ENCODE results near the gene UBE2N. TPM values are rescaled to one million over a fixed set of nuclear protein-coding genes. Genes with fewer than 3 reads are reported as not detected.
"Not testable (repeated sequence)": the region's sequence is repeated elsewhere in the genome, so short reads cannot be mapped to it uniquely, and the experiment has no call there.

UBE2N gene
- total RNA-seq, 1 experiment from 2014 or later: 82.1 TPM

GRCh38 chr12:93402333-93403311, 39.1 kb downstream of the UBE2N start:
- H3F3A ChIP-seq (ENCODE audit: insufficient read depth, low read depth): peaks cover 42% of the 10 kb centered on the region
- no peaks in the 10 kb centered on the region for H3K27me3 ChIP-seq (ENCODE audit: insufficient read depth, low read depth)
- H3K27ac ChIP-seq: no peak overlapping the region
- no peak for DNase-seq
- POLR2A ChIA-PET (ENCODE audit: unreplicated experiment): interaction anchor here (0.6 kb wide), 1 partner anchor 9 kb away, joined by 4 read pairs; no protein-coding TSS in a partner anchor
- no peaks in the 10 kb centered on the region for H3K9me2 ChIP-seq (ENCODE audit: insufficient read depth)
- intact Hi-C loops (cut with micrococcal nuclease; ENCODE audit: unreplicated experiment): no loop called here
- H3K4me2 ChIP-seq: no peak overlapping the region
- H3K4me3 ChIP-seq: no peak overlapping the region
- no peaks in the 10 kb centered on the region; the same call in 1 of the 2 replicates for H4K20me1 ChIP-seq (ENCODE audit: insufficient read depth)
- CTCF ChIA-PET: no interaction called here
- H3K9me3 ChIP-seq (ENCODE audit: insufficient read depth, low read depth): no peaks in the 10 kb centered on the region
- no peak for TF ChIP-seq EZH2 (IDR thresholded peaks at IDR 0.05; ENCODE audit: low read depth)
- TF ChIP-seq, protein P1, sequence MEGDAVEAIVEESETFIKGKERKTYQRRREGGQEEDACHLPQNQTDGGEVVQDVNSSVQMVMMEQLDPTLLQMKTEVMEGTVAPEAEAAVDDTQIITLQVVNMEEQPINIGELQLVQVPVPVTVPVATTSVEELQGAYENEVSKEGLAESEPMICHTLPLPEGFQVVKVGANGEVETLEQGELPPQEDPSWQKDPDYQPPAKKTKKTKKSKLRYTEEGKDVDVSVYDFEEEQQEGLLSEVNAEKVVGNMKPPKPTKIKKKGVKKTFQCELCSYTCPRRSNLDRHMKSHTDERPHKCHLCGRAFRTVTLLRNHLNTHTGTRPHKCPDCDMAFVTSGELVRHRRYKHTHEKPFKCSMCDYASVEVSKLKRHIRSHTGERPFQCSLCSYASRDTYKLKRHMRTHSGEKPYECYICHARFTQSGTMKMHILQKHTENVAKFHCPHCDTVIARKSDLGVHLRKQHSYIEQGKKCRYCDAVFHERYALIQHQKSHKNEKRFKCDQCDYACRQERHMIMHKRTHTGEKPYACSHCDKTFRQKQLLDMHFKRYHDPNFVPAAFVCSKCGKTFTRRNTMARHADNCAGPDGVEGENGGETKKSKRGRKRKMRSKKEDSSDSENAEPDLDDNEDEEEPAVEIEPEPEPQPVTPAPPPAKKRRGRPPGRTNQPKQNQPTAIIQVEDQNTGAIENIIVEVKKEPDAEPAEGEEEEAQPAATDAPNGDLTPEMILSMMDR (conservative IDR thresholded peaks at IDR 0.05): no peak
- H3K4me1 ChIP-seq (replicated peaks; ENCODE audit: insufficient read depth): peaks cover 14% of the 10 kb centered on the region; the same call in 1 of the 2 replicates
- no peaks in the 10 kb centered on the region; the same call in 1 of the 2 replicates for H3K79me2 ChIP-seq (ENCODE audit: low read depth)
- no TSS peak for BruUV-seq (replicated peaks)
- H2AFZ ChIP-seq: no peak overlapping the region
- peaks cover 14% of the 10 kb centered on the region for H3K36me3 ChIP-seq (ENCODE audit: low read depth)

DNA sequence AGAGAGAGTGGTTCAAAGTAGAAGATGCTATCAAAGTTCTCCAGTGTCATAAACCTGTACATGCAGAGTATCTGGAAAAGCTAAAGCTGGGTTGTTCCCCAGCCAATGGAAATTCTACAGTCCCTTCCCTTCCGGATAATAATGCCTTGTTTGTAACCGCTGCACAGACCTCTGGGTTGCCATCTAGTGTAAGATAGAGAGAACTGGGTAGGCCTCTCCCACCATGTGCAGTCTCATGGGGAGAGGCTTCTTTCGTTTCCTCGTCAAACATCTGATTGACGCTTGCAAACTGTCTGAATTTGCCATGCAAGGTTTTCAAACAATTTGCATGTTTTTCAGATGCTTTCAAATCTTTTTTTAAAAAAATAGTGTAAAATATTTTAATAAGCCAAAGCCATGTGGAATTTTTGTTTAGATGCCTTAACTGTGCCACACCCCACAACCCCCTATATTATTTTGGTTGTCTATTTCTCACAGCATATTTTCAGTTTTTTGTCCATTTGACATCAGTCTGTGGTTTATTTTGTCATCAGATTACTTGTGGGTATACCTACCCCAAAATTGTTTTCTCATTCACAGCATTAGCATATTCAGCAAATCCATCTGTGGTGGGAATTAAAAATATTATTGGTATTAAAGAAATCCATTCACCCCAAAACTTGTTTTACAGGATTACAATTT, 42.4 kb downstream of the UBE2N start:
- BruUV-seq (replicated peaks); H3K79me2 ChIP-seq (ENCODE audit: low read depth); CTCF ChIA-PET: not testable (repeated sequence)

DNA sequence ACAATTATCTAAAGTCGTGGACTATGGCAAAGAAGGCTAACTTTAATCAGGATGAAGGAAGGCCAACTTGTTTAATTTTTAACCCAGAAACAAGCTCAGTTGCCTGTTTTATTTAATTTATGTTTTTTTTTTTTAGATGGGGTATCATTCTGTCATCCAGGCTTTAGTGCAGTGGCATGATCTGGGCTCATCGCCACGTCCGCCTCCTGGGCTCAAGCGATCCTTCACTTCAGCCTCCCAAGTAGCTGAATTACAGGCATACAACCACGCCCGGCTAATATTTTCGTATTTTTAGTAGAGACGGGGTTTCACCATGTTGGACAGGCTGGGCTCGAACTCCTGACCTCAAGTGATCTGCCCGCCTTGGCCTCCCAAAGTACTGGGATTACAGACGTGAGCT, 44.3 kb downstream of the UBE2N start:
- H3K4me2 ChIP-seq: no peak overlapping the region
- no TSS peak for BruUV-seq (replicated peaks)
- H3K9me3 ChIP-seq (ENCODE audit: insufficient read depth, low read depth): no peaks in the 10 kb centered on the region
- no peak overlapping the region for H3K27ac ChIP-seq
- no peaks in the 10 kb centered on the region for H3K9me2 ChIP-seq (ENCODE audit: insufficient read depth)
- no peaks in the 10 kb centered on the region for H3K27me3 ChIP-seq (ENCODE audit: insufficient read depth, low read depth)
- H3K79me2 ChIP-seq (ENCODE audit: low read depth): peaks cover 21% of the 10 kb centered on the region
- intact Hi-C loops (cut with micrococcal nuclease; ENCODE audit: unreplicated experiment): loop anchor here (2.0 kb wide), 2 partner anchors 411 to 613 kb away; no protein-coding TSS in a partner anchor
- no peak overlapping the region for H2AFZ ChIP-seq
- peaks cover 15% of the 10 kb centered on the region for H4K20me1 ChIP-seq (ENCODE audit: insufficient read depth)
- no peak overlapping the region for H3K4me3 ChIP-seq
- DNase-seq: no peak
- ChIA-PET POLR2A (ENCODE audit: unreplicated experiment) (no interaction called here), CTCF (interaction anchor here (0.6 to 1.6 kb wide), 5 partner anchors 22 to 704 kb away, joined by 3 to 12 read pairs (median 4); no protein-coding TSS in a partner anchor)
- no peaks in the 10 kb centered on the region for H3K4me1 ChIP-seq (replicated peaks; ENCODE audit: insufficient read depth)
- TF ChIP-seq, protein P1 (conservative IDR thresholded peaks at IDR 0.05): no peak
- TF ChIP-seq EZH2 (IDR thresholded peaks at IDR 0.05; ENCODE audit: low read depth): no peak
- peaks cover 18% of the 10 kb centered on the region for H3K36me3 ChIP-seq (ENCODE audit: low read depth)
- H3F3A ChIP-seq (ENCODE audit: insufficient read depth, low read depth): peaks cover 21% of the 10 kb centered on the region; the same call in 1 of the 2 replicates

More for the DNA sequence above, 42.4 kb downstream of the UBE2N start:
- H3K4me2 ChIP-seq; intact Hi-C loops (cut with micrococcal nuclease; ENCODE audit: unreplicated experiment); H2AFZ ChIP-seq; H4K20me1 ChIP-seq (ENCODE audit: insufficient read depth); H3K4me1 ChIP-seq (replicated peaks; ENCODE audit: insufficient read depth); H3K27ac ChIP-seq; H3K27me3 ChIP-seq (ENCODE audit: insufficient read depth, low read depth); H3K9me2 ChIP-seq (ENCODE audit: insufficient read depth); DNase-seq; H3K4me3 ChIP-seq; POLR2A ChIA-PET (ENCODE audit: unreplicated experiment); H3K9me3 ChIP-seq (ENCODE audit: insufficient read depth, low read depth): not testable (repeated sequence)
- Histone ChIP-seq H3K36me3 (ENCODE audit: low read depth) (peaks cover 21% of the 10 kb centered on the region), H3F3A (ENCODE audit: insufficient read depth, low read depth) (peaks cover 37% of the 10 kb centered on the region)

Measured in PC-9 (cell line).